ENCODE measurements around the gene TRAPPC3L.
"Not testable (repeated sequence)": the region's sequence is repeated elsewhere in the genome, so short reads cannot be mapped to it uniquely, and the experiment has no call there.

The TRAPPC3L gene

DNA sequence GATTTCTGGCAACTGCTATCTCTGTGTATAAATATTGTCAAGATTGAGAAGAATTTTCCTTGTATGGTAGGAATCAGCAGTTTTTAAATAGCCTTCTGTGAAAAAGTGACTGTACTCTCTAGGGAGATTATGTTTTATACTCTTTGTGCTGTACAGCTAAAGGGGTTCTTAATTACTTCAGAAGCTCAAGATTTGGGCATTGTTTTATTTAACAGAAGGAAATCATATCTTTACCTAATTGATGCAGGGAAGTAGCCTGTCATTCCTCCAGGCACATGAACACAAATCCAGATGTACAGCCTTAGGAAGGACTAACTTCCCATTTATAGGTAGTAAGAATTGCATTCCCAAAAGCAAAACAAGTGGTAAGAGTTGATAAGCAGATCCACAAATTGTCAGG lies 32.8 kb downstream of the TRAPPC3L start:
- no peak for DNase-seq (ENCODE audit: low spot score)

DNA sequence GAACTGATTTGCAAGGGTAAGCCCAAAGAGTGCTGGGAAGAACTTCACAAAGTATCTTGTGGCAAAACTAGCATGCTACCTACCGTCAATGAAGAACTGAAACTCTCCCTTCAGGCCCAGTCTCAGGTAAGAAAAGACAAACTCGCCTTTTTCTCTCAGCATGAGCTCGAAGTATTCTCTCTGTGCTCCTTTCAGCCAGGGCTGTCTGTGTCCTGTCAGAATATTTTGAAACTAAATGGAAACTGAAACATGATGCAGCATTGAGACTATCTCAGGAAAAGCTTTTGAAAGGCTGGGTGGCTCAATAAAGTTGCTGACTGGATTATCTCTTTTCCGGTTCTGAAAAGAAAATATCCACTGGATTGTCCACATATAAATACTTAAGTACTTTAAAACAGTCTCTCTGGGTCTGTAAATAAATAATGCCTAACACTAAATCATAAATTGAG lies 33.3 kb downstream of the TRAPPC3L start:
- no peak for DNase-seq (ENCODE audit: low spot score)

DNA sequence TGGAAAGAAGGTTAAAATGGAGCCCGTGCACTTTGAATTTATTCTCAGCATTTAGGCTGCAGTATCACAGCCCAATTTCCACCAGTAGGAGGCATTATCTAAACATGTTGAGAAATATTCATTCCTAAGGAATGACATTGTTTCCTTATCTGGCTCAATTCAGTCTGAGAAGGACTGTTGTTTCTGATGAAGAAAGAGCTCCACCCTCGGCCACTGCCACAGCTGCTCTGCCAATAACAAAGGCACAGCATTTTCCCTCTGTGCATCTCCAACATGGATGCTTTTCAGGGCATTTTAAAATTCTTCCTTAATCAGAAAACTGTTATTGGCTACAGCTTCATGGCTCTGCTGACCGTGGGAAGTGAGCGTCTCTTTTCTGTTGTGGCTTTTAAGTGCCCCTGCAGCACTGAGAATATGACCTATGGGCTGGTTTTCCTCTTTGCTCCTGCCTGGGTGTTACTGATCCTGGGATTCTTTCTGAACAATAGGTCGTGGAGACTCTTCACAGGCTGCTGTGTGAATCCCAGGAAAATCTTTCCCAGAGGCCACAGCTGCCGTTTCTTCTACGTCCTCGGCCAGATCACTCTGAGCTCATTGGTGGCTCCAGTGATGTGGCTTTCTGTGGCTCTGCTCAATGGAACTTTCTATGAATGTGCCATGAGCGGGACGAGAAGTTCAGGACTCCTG lies 33.9 kb downstream of the TRAPPC3L start, which contains the start of gene CALHM5:
TSS of gene CALHM5 (plus strand) at position 216 of the 687 bp plus-strand sequence. CDS start at position 274, 58 bp downstream.
- DNase-seq (ENCODE audit: low spot score) = peak; percentile 12

DNA sequence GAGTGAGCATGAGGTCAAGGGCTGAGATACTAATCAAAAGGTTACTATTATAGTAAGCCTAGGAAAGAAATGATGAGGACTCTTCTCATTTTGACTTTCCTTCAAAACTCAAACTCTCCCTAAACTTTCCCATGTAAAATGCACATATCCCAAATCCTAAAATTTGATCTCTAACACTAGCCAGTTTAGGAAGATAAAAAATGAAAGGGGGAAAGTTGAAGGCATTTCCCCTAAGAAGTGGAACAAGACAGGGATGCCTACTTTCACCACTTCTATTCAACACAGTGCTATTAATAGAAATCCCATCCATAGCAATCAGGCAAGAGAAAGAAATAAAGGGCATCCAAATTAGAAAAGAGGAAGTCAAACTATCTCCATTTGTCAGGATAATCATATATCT lies 37.0 kb downstream of the TRAPPC3L start:
- no peak for DNase-seq (ENCODE audit: low spot score)

DNA sequence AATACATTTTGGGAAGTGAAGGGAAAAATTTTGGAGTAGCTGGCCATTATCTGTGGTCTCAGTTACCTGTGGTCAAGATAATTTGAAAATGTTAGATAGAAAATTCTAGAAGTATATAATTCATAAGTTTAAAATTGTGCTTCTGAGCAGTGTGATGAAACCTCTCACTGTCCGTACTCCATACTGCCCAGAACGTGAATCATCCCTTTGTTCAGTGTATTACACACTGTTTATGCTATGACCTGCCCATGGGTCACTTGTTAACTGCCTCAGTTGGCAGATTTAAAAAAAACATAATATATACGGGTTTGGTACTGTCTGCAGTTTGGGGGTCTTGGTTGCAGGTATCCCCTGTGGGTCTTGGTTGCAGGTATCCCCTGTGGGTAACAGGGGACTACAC lies 38.2 kb downstream of the TRAPPC3L start:
- DNase-seq (ENCODE audit: low spot score) = no peak

DNA sequence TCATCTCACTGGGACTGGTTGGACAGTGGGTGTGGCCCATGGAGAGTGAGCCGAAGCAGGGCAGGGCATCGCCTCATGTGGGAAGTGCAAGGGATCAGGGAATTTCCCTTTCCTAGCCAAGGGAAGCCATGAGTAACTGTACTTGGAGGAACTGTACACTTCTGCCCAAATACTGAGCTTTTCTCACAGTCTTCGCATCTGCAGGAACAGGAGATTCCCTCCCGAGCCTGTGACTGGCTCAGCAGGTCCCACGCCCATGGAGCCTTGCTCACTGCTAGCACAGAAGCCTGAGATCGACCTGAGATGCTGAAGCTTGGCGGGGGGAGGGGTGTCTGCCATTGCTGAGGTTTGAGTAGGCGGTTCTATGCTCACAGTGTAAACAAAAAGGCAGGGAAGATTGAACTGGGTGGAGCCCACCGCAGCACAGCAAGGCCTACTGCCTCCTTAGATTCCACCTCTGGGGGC lies 44.5 kb downstream of the TRAPPC3L start:
- no peak for DNase-seq (ENCODE audit: low spot score)

DNA sequence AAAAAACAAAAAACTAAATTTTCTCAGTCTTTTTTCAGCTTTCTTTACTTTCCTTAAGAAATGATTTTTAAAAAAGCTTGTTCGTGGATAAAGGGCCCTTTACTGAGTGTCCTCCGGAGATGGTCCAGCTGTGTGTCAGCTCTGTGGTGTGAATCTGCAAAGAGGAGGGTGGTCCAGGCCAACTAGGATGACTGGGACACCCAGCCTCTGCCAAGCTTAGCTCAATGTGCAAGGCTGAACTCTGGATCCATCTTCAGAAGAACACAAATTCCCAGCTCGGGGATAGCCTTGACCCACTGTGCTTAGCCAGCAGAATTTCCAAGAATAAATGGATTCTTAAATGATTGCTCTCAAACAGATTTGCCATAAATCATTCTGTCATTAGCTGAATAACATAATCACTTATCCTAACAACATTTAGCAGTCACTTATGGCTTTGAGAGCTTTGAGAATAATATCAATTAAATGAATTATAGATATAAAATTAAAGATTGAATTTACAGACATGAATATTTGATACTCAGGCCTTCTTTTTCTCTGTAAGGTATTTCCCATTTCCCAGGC lies 48.3 kb downstream of the TRAPPC3L start:
- DNase-seq (ENCODE audit: low spot score) = no peak

DNA sequence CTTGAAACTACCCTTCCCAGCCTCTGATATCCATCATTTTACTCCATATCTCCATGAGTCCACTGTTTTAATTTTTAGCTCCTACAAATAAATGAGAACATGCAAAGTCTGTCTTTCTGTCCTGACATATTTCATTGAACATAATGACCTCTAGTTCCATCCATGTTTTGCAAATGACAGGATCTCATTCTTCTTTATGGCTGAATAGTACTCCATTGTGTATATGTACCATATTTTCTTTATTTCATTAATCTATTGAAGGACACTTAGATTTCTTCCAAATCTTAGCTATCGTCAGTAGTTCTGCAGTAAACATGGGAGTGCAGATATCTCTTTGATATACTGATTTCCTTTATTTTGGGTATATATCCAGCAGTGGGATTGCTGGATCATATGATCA lies 50.3 kb downstream of the TRAPPC3L start:
- DNase-seq (ENCODE audit: low spot score) = not testable (repeated sequence)

DNA sequence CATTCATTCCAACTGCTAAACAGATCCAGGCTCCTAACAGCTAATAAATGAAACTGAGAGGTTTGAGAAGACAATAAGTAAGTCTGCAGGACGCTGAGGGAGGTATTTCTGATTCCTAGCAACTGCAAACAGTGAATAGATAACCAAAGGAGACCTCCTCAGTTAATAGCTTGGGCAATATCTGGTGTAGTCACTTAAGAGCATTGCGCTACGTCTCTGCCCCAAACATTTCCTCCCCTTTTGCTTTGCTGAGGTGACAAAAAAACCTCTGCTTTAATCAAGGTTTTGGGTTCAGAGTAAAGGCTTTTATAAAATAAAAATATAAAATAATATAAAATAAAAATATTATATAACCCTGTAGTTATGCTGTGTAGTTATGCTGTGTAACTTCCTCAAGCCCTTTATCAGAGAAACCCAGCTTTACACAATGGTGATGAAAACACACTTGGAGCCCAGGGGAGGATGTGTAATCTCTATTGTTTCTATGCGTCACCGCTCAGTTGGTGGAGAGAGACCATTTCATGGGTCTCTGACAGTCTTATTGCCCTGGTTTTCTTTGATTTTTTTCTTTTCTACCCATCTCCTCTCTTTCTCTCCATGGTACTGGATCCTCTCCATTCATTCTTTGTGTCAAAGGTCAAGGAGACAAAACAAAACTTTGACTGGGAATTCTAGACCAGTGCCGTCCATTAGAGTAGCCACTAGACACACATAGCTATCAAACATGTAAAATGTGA lies 53.0 kb downstream of the TRAPPC3L start:
- no peak for DNase-seq (ENCODE audit: low spot score)

DNA sequence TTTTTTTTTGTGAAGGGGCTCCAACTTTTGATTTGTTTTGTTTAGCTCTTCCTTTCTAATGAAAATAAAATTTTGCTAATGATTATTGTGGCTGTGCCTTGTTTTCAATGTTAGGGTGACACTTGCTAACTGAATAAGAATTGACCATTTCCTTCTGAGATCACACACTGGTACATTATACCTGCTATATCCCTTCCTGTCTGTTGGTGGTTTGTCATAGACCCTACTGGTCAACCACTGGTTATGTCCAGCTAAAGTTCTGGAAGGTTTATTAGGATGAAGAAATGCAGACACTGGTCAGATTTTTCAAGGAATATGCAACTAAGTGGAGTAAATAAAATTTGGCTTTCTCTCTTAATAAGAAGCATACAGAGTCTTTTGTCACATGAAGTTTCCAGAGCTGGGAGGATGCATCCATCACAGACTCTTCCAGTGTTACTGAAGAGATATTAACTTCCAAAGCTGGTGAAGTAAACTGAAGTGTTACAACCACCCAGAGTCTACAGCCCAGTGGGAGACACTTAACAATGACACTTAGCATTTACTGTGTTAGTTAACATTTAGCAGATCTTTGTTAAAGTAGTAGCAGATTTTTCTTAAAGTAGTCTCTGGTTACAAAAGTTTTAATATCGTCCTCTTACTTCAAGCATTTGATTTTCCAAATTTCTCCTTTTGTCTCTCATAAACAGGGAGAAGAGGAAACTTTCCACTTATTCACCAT lies 53.7 kb downstream of the TRAPPC3L start:
- DNase-seq (ENCODE audit: low spot score) = no peak

DNA sequence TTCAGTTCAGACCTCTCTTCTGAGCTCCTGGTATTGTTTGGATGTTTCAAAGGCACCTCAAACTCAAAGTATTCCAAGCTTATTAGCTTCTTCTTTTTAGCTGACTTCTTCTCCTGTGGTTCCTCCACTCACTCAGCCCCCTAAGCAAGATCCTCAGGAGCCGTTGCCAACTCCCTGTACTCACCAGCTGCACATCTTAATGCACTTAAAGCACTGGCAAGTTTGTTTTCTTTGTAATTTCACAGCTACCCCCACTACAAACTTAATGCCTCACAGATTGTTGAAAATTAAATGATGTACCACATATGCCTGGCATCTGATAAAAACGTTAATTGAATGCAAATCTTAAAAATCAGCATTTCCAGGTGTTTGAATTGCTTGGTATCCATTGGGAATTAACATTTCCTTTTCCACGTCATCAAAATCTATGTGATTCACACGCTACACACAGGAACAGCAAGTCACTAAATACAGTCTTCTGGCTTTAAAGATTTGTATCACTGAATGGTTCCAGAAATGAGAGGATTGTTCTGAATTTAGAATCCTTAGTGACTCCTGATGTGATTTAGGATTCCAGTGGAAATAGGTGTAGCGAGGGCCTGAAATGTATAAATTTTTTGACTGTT lies 59.8 kb downstream of the TRAPPC3L start:
- DNase-seq (ENCODE audit: low spot score) = no peak

DNA sequence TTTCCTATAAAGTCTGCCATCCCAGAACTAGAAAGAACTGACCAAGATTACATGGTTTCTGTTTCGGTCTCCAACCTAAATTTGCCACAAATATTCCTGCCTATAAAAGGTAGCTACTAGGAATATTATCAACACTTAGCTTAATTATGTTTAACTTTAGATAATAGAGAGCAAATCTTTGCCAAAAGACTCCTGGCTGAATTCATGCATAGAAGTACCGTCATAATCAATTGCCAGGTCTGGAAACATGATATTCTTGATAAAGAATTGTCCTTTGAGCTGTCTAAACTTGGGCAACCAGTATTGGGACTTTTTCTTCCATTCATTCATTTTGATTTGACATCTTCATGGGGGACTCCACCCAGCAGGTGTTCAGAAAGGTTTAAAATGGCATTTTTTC lies 61.9 kb downstream of the TRAPPC3L start:
- DNase-seq (ENCODE audit: low spot score) = no peak

DNA sequence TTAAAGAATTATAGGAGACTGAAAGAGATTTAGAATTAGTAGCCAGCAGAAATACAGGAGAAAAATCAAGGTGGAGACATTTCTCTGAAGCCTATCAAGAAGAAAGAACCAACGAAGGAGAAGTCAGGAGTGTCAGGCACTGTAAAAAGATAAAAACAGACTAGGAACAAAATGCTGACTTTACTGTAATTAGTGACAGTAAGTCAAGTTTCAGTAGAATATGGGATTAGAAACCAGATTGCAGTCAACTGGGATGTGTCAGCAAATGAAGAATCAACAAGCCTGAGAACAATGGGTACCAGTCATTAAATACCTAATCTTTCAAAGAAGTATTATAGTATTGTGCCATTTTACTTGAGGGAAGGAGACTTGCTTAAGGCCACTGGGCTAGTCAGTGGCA lies 62.7 kb downstream of the TRAPPC3L start:
- DNase-seq (ENCODE audit: low spot score) = no peak

DNA sequence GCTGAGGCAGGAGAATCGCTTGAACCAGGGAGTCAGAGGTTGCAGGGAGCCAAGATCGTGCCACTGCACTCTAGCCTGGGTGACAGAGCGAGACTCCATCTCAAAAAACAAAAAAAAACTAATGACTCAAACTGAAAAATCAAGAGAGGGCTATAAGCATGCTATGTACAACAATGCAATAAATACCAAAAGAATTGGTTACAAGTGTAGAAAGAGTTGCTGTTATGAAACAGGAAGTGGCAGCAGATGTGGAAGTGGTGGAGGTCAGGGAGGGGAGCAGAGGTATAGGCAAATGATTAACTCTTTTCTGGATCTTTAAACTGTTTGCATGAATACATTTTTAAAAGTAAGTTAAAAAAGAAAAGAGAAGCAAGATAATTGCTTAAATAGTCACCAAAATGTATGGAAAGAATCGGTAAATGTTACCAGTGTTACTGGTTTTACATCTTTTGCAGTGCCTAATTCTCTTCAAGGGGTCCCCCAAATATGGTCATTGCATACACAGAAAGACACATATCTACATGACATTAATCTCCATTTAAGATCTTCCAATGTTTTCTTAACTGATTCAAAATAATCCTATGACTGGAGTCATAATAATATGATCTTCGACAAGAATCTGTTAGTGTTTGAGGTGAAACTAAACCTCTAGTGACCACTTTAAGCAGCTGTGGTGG lies 69.3 kb downstream of the TRAPPC3L start:
- no peak for DNase-seq (ENCODE audit: low spot score)

DNA sequence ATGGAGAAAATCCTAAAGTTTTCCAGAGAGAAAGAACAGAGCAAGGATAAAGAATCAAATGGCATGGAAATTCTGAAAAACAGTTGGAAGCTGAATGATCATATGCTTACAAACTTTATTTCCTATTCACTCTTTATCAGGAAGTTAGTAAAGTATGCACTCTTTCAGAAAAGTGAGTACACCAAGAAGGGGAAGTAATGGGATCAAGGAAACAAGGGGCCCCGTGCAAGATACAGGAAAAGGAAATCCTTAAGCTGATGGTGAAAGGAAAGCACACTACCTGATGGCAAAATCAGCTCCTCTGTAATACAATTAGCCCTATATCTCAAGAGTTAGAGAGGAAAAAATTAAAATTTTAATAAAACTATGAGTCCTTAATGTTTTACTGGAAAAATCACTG lies 70.3 kb downstream of the TRAPPC3L start:
- no peak for DNase-seq (ENCODE audit: low spot score)

DNA sequence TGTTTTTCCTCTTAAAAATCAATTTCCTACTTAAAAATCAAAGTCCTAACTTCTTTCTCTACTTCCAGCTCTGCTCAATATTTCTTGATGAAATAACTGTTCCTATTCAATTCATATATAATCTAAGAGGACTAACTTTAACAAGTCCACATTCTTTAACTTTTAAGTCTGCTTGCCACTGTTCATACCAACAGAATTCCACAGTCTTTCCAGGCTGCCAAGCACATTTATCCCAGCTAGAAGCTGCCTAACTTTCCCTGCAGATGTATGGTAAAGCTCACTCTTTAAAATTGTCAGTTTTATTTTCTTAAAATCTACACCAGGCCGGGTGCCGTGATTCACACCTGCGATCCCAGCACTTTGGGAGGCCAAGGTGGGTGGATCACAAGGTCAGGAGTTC lies 72.8 kb downstream of the TRAPPC3L start:
- no peak for DNase-seq (ENCODE audit: low spot score)

DNA sequence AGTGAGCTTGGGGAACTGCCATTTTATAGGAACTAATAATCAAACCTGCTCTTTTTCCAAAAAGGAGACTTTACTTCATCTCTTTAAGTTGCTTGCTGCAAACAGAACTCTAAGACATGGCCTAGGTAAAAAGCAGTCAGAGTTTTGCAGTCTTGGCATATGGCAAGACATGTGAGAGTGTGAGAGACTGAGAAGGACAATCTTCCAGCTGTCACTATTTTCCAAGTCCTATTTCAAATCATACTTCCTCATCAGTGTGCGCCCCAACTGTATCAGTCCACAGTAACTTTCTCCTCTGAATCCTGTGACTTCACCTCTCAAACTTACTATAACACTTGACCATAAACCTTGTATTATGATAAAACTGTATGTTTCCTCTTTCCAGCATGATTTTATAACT lies 74.0 kb downstream of the TRAPPC3L start:
- no peak for DNase-seq (ENCODE audit: low spot score)

DNA sequence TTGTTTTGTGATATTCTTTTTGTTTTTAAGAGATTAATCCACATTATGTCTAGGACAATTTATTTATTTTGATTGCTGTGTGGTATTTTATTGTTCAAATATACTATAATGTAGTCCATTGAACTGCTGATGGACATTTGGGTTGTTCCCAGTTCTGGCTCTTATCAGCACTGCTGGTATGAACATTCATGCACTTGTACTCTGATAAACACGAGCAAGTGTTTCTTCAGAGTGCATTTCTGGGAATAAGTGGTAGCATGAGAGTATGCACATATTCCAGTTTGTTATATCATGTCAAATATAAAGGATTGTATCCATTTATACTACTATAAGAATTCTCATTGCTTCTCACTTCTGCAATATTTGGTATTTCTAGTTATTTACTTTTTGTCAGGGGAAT lies 77.2 kb downstream of the TRAPPC3L start:
- no peak for DNase-seq (ENCODE audit: low spot score)

DNA sequence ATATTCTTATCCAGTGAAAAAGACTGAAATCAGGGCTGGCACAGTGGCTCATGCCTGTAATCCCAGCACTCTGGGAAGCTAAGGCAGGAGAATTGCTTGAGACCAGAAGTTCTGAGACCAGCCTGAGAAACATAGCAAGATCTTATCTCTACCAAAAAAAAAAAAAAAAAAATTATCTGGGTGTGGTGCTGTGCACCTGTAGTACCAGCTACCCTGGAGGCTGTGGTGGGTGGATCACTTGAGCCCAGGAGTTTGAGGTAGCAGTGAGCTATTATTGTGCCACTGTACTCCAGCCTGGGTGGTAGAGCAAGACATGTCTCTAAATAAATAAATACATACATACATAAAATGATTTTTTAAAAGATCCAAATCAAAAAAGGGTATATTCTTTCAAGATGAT lies 78.0 kb downstream of the TRAPPC3L start:
- no peak for DNase-seq (ENCODE audit: low spot score)

DNA sequence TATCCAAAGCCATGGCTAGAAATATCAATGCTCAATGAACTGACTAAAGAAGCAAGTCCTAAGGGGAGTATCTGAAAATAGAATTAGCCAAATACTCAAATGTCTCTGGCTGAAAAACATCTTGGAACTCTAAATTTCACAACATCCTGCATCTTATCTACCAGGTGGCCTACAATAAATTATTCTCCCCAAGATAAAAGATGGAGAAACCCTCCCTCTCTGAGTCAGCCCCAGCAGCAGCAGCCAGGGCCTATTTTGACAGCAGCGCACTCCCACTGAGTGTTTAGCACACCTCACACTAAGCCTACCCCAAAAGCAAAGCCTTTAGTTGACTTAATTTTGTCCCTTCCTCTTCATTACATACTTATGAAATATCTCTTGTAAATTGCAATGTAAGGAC lies 78.4 kb downstream of the TRAPPC3L start:
- no peak for DNase-seq (ENCODE audit: low spot score)

DNA sequence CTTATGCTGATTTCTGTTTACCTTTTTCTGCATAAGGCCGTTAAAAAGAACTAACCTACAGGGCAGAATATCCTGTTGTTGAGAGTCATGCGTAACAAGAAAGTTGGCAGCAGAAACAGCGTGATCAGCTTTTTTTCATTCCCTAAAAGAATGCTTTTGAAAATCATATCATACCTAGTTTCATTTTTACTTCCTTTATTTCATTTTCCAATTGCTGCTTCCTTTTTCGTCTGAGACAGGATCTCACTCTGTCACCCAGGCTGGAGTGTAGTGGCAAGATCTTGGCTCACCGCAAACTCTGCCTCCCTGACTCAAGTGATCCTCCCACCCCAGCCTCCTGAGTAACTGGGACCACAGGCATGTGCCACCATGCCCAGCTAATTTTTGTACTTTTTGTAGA lies 80.2 kb downstream of the TRAPPC3L start:
- no peak for DNase-seq (ENCODE audit: low spot score)

DNA sequence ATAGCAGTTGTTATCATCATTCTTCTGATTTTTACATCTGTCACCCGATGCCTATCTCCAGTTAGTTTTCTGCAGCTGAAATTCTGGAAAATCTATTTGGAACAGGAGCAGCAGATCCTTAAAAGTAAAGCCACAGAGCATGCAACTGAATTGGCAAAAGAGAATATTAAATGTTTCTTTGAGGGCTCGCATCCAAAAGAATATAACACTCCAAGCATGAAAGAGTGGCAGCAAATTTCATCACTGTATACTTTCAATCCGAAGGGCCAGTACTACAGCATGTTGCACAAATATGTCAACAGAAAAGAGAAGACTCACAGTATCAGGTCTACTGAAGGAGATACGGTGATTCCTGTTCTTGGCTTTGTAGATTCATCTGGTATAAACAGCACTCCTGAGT lies 82.2 kb downstream of the TRAPPC3L start:
- no peak for DNase-seq (ENCODE audit: low spot score)

Measured in LoVo (cell line).